ENCODE results near the gene KIF6. TPM values are rescaled to one million over a fixed set of nuclear protein-coding genes. Genes with fewer than 3 reads are reported as not detected.

The KIF6 gene
- total RNA-seq, 1 donor from 2014 or later = not detected

DNA sequence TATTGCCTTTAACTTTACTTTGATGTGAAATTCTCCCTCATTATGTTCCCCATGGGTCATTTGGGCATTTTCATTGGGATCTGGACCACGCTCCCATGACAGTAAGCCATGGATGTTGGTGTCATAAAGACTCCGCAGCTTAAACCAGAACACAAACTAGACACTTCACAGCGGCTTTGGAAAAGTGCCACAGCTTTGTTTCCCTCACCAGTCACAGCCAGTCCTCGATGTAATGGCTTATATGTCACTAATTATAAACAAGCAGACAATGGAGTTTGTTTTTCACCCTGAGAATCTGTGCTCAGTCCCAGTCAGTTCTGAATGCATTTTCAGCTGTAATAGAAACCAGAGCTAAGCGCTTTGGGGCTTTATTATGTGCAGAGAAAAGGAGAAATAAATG, 43.8 kb upstream of the KIF6 start:
- Mint-ChIP-seq H3K27me3 (peaks cover 5% of the 10 kb centered on the region), H3K9me3 (no peaks in the 10 kb centered on the region), H3K27ac (no peak overlapping the region), H3K4me3 (no peak overlapping the region), H3K4me1 (no peaks in the 10 kb centered on the region), H3K36me3 (ENCODE audit: low read depth) (no peaks in the 10 kb centered on the region)
- DNase-seq = no peak
- TF ChIP-seq, protein P1, sequence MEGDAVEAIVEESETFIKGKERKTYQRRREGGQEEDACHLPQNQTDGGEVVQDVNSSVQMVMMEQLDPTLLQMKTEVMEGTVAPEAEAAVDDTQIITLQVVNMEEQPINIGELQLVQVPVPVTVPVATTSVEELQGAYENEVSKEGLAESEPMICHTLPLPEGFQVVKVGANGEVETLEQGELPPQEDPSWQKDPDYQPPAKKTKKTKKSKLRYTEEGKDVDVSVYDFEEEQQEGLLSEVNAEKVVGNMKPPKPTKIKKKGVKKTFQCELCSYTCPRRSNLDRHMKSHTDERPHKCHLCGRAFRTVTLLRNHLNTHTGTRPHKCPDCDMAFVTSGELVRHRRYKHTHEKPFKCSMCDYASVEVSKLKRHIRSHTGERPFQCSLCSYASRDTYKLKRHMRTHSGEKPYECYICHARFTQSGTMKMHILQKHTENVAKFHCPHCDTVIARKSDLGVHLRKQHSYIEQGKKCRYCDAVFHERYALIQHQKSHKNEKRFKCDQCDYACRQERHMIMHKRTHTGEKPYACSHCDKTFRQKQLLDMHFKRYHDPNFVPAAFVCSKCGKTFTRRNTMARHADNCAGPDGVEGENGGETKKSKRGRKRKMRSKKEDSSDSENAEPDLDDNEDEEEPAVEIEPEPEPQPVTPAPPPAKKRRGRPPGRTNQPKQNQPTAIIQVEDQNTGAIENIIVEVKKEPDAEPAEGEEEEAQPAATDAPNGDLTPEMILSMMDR (IDR thresholded peaks at IDR 0.05) = no peak
- ChIA-PET CTCF (no interaction called here), POLR2A (no interaction called here)
- intact Hi-C loops (cut with micrococcal nuclease) = no loop called here
- no peak for ATAC-seq (ENCODE audit: low read depth)

DNA sequence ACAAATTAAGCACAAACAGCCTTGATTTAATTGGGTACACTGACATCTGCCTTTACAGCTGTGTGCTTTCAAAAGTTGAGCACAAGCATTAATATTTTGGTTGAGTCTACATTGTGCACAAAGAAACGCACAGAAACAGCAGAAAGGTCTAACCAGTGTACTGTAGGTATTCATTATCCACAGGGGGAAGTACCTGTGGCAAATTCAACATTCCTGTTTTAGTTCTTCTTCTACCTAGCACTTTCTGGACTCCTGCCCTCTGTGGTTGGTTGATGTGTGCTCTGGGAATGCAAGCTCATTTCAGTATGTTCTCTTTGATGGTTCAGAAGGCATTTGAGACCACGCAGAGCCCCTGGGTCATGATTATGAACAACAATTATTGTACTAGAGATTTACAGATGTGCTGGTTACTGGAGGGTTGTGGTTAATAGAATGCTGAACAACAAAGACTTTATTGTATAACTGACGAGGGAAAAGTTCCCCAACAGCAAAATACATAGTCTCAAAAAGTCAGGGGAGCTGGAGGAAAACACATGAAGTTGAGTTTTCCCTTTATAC, 40.4 kb upstream of the KIF6 start:
- Mint-ChIP-seq H3K27me3 (peaks cover 5% of the 10 kb centered on the region), H3K4me1 (no peaks in the 10 kb centered on the region), H3K36me3 (ENCODE audit: low read depth) (no peaks in the 10 kb centered on the region), H3K27ac (no peak overlapping the region), H3K9me3 (no peaks in the 10 kb centered on the region), H3K4me3 (no peak overlapping the region)
- DNase-seq = no peak
- intact Hi-C loops (cut with micrococcal nuclease) = no loop called here
- TF ChIP-seq, protein P1 (IDR thresholded peaks at IDR 0.05) = no peak
- CTCF ChIA-PET = no interaction called here
- no peak for ATAC-seq (ENCODE audit: low read depth)
- POLR2A ChIA-PET = no interaction called here

DNA sequence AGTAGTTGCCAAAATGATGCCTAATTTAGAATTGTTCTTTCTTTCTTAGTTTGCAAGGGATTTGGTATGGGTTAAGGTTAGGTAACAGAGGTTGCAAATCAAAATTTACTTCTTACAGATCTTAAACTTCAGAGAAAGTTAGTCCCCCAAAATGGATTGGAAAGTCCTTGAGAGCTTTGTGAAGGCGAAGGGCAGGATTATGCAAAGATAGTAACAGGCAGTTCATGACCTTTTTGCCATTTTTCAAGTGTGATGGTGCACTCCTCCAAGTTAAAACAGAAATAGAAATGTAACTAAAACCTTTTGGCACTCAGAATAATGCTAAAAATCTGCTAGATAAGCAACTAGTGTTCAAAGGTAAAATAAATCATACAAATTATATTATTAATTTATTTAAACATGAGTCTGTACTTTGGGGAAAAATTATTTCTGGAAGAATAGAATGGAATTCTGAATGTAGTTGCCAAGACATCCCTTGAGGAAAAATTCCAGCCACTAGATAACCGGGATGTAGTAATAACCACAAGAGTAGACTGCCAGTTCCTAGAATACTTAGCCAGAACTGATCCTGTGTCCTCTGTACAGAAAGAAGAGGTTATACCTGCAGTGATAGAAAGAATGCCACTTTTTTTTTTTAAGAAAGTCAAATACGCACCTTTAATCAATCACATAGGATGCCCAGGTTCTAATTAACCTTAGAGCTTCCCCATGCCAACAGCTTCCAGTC, 35.2 kb upstream of the KIF6 start:
- Mint-ChIP-seq H3K36me3 (ENCODE audit: low read depth) (no peaks in the 10 kb centered on the region), H3K27ac (no peak overlapping the region), H3K27me3 (peaks cover 5% of the 10 kb centered on the region), H3K4me3 (no peak overlapping the region), H3K9me3 (peaks cover 2% of the 10 kb centered on the region), H3K4me1 (no peaks in the 10 kb centered on the region)
- no peak for ATAC-seq (ENCODE audit: low read depth)
- TF ChIP-seq, protein P1 (IDR thresholded peaks at IDR 0.05) = no peak
- ChIA-PET CTCF (no interaction called here), POLR2A (no interaction called here)
- no peak for DNase-seq
- intact Hi-C loops (cut with micrococcal nuclease) = no loop called here

DNA sequence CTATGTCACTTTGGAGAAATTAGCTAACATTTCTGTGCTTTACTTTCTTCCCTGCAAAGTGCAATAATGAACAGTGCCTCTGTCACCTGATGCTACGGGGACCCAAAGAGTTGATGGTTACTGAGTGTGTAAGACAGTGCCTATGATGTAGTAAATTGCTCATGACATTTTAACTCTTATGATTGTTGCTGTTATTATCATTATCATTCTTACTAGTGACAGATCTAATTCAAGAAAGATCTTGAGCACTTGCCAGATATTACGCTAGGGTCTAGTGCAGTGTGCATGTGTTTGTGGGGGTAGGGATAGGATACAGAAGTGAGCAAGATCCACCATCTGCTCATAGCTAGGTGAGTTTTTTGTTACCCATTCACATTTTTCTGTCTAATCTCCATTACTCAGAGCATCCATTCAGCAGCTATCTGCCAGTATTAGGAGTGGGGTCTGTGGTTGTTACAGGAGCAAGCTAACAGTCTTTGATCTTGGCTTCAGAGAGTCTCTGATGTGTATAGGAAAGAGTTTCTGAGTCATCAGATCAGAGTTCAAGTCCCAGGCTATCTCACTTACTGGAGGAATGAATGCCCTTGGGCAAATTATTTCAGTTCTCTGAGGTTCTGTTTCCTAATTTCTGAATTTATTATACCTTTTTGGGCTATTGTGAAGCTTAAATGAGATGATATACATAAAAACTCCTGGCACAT, 33.8 kb upstream of the KIF6 start:
- ATAC-seq (ENCODE audit: low read depth) = no peak

DNA sequence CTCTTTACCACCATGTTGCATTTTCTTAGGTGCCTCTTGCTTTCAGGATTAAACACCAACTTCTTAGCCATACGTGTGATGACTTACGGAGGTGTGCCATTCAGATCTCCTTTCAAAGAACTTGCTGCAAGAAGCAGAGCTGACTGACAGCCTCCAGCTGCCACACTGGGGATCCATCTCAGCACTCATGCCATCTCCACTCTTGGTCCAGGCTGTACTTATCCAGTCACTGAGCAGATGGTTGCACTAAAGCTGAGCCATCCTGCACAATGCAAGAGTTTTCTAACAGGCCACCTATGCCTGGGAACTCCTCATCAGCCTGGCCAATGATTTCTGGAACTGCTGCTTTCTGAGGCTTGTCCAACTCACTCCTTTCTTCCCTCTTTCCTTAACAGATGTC, 31.4 kb upstream of the KIF6 start:
- peaks cover 2% of the 10 kb centered on the region for H3K27me3 Mint-ChIP-seq
- POLR2A ChIA-PET = no interaction called here

More for the DNA sequence above, 33.8 kb upstream of the KIF6 start:
- DNase-seq = no peak
- Mint-ChIP-seq H3K36me3 (ENCODE audit: low read depth) (no peaks in the 10 kb centered on the region), H3K27ac (no peak overlapping the region), H3K4me3 (no peak overlapping the region), H3K4me1 (no peaks in the 10 kb centered on the region), H3K27me3 (no peaks in the 10 kb centered on the region), H3K9me3 (peaks cover 2% of the 10 kb centered on the region)
- intact Hi-C loops (cut with micrococcal nuclease) = no loop called here
- TF ChIP-seq, protein P1 (IDR thresholded peaks at IDR 0.05) = no peak
- CTCF ChIA-PET = no interaction called here
- POLR2A ChIA-PET = no interaction called here

More for the DNA sequence above, 31.4 kb upstream of the KIF6 start:
- DNase-seq (no peak), ATAC-seq (ENCODE audit: low read depth) (no peak)
- no peak overlapping the region for H3K4me3 Mint-ChIP-seq
- H3K27ac Mint-ChIP-seq = no peak overlapping the region
- CTCF ChIA-PET = no interaction called here
- TF ChIP-seq, protein P1 (IDR thresholded peaks at IDR 0.05) = no peak
- H3K36me3 Mint-ChIP-seq (ENCODE audit: low read depth) = no peaks in the 10 kb centered on the region
- intact Hi-C loops (cut with micrococcal nuclease) = no loop called here
- peaks cover 2% of the 10 kb centered on the region for H3K9me3 Mint-ChIP-seq
- no peaks in the 10 kb centered on the region for H3K4me1 Mint-ChIP-seq
